Measurements from ENCODE around the gene PDE2A. TPM values are rescaled to one million over a fixed set of nuclear protein-coding genes. Genes with fewer than 3 reads are reported as not detected.

Gene PDE2A
- total RNA-seq, 1 donor from 2014 or later, result 403 TPM

DNA sequence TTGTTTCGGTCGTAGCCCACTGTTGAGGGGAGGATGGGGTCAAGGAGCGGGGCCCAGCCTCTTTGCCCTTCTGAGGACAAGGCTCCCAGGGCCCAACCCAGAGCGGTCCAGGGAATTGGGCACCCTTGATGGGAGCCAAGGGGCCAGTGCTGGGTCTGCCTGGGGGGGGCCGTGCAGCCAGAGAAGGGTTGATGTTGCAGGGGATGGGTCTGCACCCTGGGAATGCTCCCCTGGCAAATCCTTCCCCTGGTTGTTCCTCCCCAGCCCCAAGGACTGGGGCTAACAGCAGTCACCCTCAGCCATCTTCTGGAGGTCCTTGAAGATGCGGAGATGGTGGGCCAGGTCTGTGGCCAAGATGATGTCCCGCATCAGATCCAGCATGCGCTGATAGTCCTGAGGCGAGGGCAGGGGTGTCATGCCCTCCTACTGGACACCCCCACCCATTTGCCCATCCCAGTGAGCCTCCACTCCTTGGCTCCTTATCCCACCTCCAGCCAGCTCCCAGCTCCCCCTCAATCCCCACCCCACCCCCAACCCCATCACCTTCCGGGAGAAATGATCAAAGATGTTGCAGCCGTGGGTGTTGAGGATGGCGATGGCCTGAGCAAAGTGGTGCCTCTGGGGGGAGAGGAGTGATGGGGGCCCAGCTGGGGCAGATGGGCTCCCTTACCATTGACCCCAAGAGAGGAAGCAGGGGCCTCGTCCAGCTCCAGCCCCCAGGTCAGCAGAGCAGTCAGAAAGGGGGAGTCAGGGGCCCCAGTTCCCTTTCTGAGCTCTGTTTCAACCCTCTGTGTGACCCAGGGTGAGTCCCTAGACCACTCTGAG, 95.0 kb downstream of the PDE2A start:
- no peak overlapping the region for H3K4me3 ChIP-seq
- TF ChIP-seq, protein P1, sequence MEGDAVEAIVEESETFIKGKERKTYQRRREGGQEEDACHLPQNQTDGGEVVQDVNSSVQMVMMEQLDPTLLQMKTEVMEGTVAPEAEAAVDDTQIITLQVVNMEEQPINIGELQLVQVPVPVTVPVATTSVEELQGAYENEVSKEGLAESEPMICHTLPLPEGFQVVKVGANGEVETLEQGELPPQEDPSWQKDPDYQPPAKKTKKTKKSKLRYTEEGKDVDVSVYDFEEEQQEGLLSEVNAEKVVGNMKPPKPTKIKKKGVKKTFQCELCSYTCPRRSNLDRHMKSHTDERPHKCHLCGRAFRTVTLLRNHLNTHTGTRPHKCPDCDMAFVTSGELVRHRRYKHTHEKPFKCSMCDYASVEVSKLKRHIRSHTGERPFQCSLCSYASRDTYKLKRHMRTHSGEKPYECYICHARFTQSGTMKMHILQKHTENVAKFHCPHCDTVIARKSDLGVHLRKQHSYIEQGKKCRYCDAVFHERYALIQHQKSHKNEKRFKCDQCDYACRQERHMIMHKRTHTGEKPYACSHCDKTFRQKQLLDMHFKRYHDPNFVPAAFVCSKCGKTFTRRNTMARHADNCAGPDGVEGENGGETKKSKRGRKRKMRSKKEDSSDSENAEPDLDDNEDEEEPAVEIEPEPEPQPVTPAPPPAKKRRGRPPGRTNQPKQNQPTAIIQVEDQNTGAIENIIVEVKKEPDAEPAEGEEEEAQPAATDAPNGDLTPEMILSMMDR (IDR thresholded peaks at IDR 0.05), result no peak
- peaks cover 0 to under 1% of the 10 kb centered on the region in 2 donors for H3K4me1 ChIP-seq
- intact Hi-C loops (cut with DNase I), result no loop called here
- no peak for DNase-seq (ENCODE audit: low spot score in 2 of 2)
- H3K27me3 ChIP-seq, result no peaks in the 10 kb centered on the region
- H3K27ac ChIP-seq, result no peak overlapping the region
- H3K36me3 ChIP-seq, result no peaks in the 10 kb centered on the region
- no peaks in the 10 kb centered on the region for H3K9me3 ChIP-seq

DNA sequence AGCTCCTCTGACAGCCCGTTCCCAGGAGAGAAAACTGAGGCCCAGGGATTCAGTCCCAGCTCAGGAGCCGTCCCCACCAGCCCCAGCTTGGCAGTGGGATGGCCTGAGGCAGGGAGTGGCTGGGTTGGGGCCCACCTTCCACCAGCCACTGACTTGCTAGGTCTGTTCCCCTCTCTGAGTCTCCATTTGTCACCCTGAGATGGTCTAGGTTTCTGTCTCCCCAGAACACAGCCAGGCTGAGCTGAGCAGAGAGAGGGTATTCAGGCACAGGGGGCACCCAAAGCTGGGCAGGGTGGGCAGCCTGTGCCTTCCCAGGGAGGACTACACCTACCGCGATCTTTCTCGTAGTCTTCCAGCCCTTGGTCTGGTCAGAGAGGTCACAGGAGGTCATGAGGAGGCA, 95.7 kb downstream of the PDE2A start:
- H3K4me1 ChIP-seq, result no peaks in the 10 kb centered on the region
- TF ChIP-seq, protein P1 (IDR thresholded peaks at IDR 0.05), result no peak
- H3K27me3 ChIP-seq, result no peaks in the 10 kb centered on the region
- H3K27ac ChIP-seq, result no peak overlapping the region
- no peak for DNase-seq (ENCODE audit: low spot score in 2 of 2)
- H3K36me3 ChIP-seq, result no peaks in the 10 kb centered on the region
- no peaks in the 10 kb centered on the region for H3K9me3 ChIP-seq
- H3K4me3 ChIP-seq, result no peak overlapping the region
- intact Hi-C loops (cut with DNase I), result no loop called here

DNA sequence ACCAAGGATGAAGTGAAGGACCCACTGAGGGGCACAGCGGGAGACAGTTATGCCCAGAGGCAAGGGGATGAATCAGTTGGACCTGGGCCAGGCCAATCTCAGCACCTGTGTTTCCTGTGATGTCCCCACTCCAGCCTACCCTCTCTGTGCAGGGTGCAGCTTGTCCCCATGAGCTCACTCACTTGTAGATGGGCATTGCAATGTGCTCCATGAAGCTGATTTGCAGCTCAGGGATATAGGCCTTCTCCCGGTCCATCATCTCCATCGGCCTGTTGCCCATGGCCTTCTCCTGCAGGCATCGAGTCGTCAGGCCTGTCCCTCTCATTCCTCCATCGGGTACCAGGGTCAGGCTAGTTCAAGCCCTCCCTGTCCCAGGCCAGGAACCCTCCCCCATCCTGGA, 96.2 kb downstream of the PDE2A start:
- intact Hi-C loops (cut with DNase I), result no loop called here
- H3K4me1 ChIP-seq, result no peaks in the 10 kb centered on the region
- TF ChIP-seq, protein P1 (IDR thresholded peaks at IDR 0.05), result no peak
- no peak overlapping the region for H3K4me3 ChIP-seq
- H3K27me3 ChIP-seq, result no peaks in the 10 kb centered on the region
- no peaks in the 10 kb centered on the region for H3K36me3 ChIP-seq
- no peak overlapping the region for H3K27ac ChIP-seq
- H3K9me3 ChIP-seq, result no peaks in the 10 kb centered on the region
- DNase-seq (ENCODE audit: low spot score in 2 of 2), result no peak

DNA sequence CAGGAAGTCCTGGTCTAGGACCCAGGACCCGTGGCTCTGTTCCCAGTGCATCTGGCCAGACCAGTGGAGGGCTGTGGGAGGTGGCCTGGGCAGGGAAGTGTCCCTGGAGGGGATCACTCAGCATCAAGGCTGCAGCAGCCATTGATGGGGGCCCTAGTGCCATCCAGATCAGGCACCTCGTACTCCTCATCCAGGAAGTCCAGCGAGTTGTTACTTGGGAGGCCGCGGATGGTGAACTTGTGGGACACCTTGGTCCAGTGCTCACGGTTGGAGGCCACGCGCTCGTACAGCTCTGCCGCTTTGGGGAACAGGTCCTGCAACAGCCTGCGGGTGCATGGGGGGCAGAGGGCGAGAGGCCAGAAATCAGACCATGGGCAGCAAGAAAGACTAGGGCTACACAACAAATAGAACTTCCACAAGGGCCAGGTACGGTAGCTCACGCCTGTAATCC, 96.9 kb downstream of the PDE2A start:
- H3K4me3 ChIP-seq, result no peak overlapping the region
- no peaks in the 10 kb centered on the region for H3K4me1 ChIP-seq
- TF ChIP-seq, protein P1 (IDR thresholded peaks at IDR 0.05), result no peak
- DNase-seq (ENCODE audit: low spot score in 2 of 2), result no peak
- no peaks in the 10 kb centered on the region for H3K27me3 ChIP-seq
- intact Hi-C loops (cut with DNase I), result no loop called here
- H3K9me3 ChIP-seq, result no peaks in the 10 kb centered on the region
- no peaks in the 10 kb centered on the region for H3K36me3 ChIP-seq
- no peak overlapping the region for H3K27ac ChIP-seq

DNA sequence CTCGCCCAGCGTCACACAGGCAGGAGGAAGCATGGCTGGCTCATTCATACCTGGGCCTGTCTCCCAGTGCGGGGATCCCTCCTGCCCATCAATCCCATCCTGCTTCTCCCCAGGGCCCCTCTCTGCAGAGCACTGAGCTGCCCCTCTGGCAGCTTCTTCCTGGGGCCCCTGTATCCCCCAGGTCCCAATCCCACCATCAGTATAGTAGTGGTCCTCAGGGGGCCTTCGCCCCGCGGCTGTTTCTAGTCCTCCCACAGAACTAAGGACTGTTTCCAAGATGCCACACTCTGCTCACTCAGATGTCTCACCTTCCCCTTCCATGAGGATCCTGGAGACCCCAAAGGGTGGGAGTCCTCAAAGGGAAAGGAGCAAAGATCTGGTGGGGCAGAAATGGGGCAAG, 97.6 kb downstream of the PDE2A start:
- intact Hi-C loops (cut with DNase I), result no loop called here
- Histone ChIP-seq H3K4me3 (no peak overlapping the region), H3K9me3 (no peaks in the 10 kb centered on the region), H3K27ac (no peak overlapping the region), H3K27me3 (no peaks in the 10 kb centered on the region), H3K36me3 (no peaks in the 10 kb centered on the region), H3K4me1 (no peaks in the 10 kb centered on the region)
- TF ChIP-seq, protein P1 (IDR thresholded peaks at IDR 0.05), result no peak
- DNase-seq (ENCODE audit: low spot score in 2 of 2), result no peak
